GM23338 (cell line): ENCODE measurements around the gene TMEM38A. TPM values are rescaled to one million over a fixed set of nuclear protein-coding genes. Genes with fewer than 3 reads are reported as not detected.

ENCODE experiments used
- ATAC-seq: fragments of 200-7000 bp; cut with Tn5 transposase; 3 replicates; pipeline ENCODE4 v1.9.1; 2020
- DNase-seq: peaks from one replicate; pipeline ENCODE4 v3.0.0-alpha.2; 2015; ENCODE audit warnings: low spot score
- H2AFZ ChIP-seq: fragments of 200-600 bp; sonication (generic); 2 replicates; pipeline ENCODE4 v1.8.0; 2016; ENCODE audit warnings: antibody characterized with exemption, mild to moderate bottlenecking, moderate library complexity
- H3F3A ChIP-seq: fragments of 200-600 bp; sonication (generic); replicated peaks from 2 replicates; pipeline ENCODE4 v1.8.0; 2017; ENCODE audit warnings: antibody characterized with exemption, mixed run types, low read depth
- H3K27ac ChIP-seq: fragments of 200-600 bp; sonication (generic); 2 replicates; pipeline ENCODE4 v1.6.1; 2016; ENCODE audit warnings: low read depth
- H3K27me3 ChIP-seq: fragments of 200-600 bp; sonication (generic); 2 replicates; pipeline ENCODE4 v1.8.0; 2016; ENCODE audit warnings: mild to moderate bottlenecking, mixed run types, moderate library complexity; ENCODE audit not compliant: insufficient read depth
- H3K36me3 ChIP-seq: fragments of 200-600 bp; sonication (generic); 2 replicates; pipeline ENCODE4 v1.8.0; 2016; ENCODE audit warnings: mild to moderate bottlenecking; ENCODE audit not compliant: insufficient read depth
- H3K4me1 ChIP-seq: fragments of 200-600 bp; sonication (generic); 2 replicates; pipeline ENCODE4 v1.8.0; 2016; ENCODE audit warnings: mild to moderate bottlenecking, moderate library complexity; ENCODE audit not compliant: insufficient read depth
- H3K4me2 ChIP-seq: fragments of 200-600 bp; sonication (generic); 2 replicates; pipeline ENCODE4 v1.7.1; 2017; ENCODE audit warnings: mixed run types
- H3K4me3 ChIP-seq: fragments of 200-600 bp; sonication (generic); 2 replicates; pipeline ENCODE4 v1.6.1; 2016; ENCODE audit warnings: mixed run types
- H3K79me2 ChIP-seq: fragments of 200-600 bp; sonication (generic); replicated peaks from 2 replicates; pipeline ENCODE4 v1.8.0; 2017; ENCODE audit warnings: mild to moderate bottlenecking; ENCODE audit not compliant: insufficient read depth
- H3K9me2 ChIP-seq: fragments of 200-600 bp; sonication (generic); 2 replicates; pipeline ENCODE4 v1.8.0; 2017; ENCODE audit not compliant: insufficient read depth
- H4K20me1 ChIP-seq: fragments of 200-600 bp; sonication (generic); replicated peaks from 2 replicates; pipeline ENCODE4 v1.8.0; 2017; ENCODE audit warnings: mild to moderate bottlenecking; ENCODE audit not compliant: insufficient read depth
- H3K27ac Mint-ChIP-seq: 2 replicates; pipeline ENCODE4 v1.8.0; 2020; ENCODE audit warnings: inconsistent platforms, mild to moderate bottlenecking, moderate library complexity, mixed read lengths
- H3K27me3 Mint-ChIP-seq: 3 replicates; pipeline ENCODE4 v1.8.0; 2022; ENCODE audit warnings: low read depth, mild to moderate bottlenecking, moderate library complexity, mixed read lengths, inconsistent platforms; ENCODE audit not compliant: insufficient read depth, poor library complexity
- H3K36me3 Mint-ChIP-seq: 3 replicates; pipeline ENCODE4 v1.8.0; 2021; ENCODE audit warnings: low read depth, mild to moderate bottlenecking, inconsistent platforms, moderate library complexity, mixed read lengths
- H3K4me1 Mint-ChIP-seq: 3 replicates; pipeline ENCODE4 v1.8.0; 2020; ENCODE audit warnings: mild to moderate bottlenecking, inconsistent platforms, mixed read lengths
- H3K4me3 Mint-ChIP-seq: 3 replicates; pipeline ENCODE4 v1.8.0; 2021; ENCODE audit warnings: moderate library complexity, mild to moderate bottlenecking, inconsistent platforms, mixed read lengths
- H3K9me3 Mint-ChIP-seq: 3 replicates; pipeline ENCODE4 v1.8.0; 2020; ENCODE audit warnings: moderate library complexity, mild to moderate bottlenecking, inconsistent platforms, mixed read lengths
- CREB1 ChIP-seq: fragments of 250-450 bp; sonication (Bioruptor Pico); IDR thresholded peaks from 2 replicates; pipeline ENCODE4 v1.5.0; 2020; ENCODE audit warnings: low read depth, mild to moderate bottlenecking, moderate library complexity
- EZH2phosphoT487 ChIP-seq: fragments of 200-600 bp; sonication (generic); IDR thresholded peaks from one replicate; pipeline ENCODE4 v1.8.1; 2018; ENCODE audit warnings: antibody characterized with exemption; ENCODE audit not compliant: unreplicated experiment
- JUNB ChIP-seq: IDR thresholded peaks from one replicate; pipeline ENCODE4 v1.6.1; 2016; ENCODE audit warnings: antibody characterized with exemption; ENCODE audit not compliant: unreplicated experiment
- NANOG ChIP-seq: IDR thresholded peaks from 2 replicates; pipeline ENCODE4 v1.6.1; 2016; ENCODE audit warnings: antibody characterized with exemption, borderline replicate concordance
- REST ChIP-seq: IDR thresholded peaks from one replicate; pipeline ENCODE4 v1.6.1; 2018; ENCODE audit warnings: antibody characterized with exemption; ENCODE audit not compliant: unreplicated experiment
- STAT1 ChIP-seq: IDR thresholded peaks from one replicate; pipeline ENCODE4 v1.6.1; 2016; ENCODE audit warnings: antibody characterized with exemption; ENCODE audit not compliant: unreplicated experiment
- ZNF331 ChIP-seq: fragments of 250-450 bp; sonication (Bioruptor Pico); IDR thresholded peaks from 2 replicates; pipeline ENCODE4 v1.5.0; 2020; ENCODE audit warnings: low read depth, mild to moderate bottlenecking, moderate library complexity
- ZNF462 ChIP-seq: fragments of 250-450 bp; sonication (Bioruptor Pico); IDR thresholded peaks from 2 replicates; pipeline ENCODE4 v1.5.0; 2020; ENCODE audit warnings: mild to moderate bottlenecking, moderate library complexity
- polyA plus RNA-seq: library from polyadenylated mRNA; unstranded; fragments of >200 nt; fragmentation: Nextera tagmentation; extraction: Ambion mirVana; gene quantifications from 2 replicates; pipeline ENCODE4 v1.2.1, GENCODE V29; 2016
- total RNA-seq: library from RNA; depleted of rRNA; stranded (reverse); fragments of >200 nt; shearing (Covaris generic); gene quantifications from 2 replicates; pipeline ENCODE4 v1.2.3, GENCODE V29; 2014
- TF ChIP-seq, protein P1 (sequence below), 2 experiments: fragments of 200-600 bp in 1 of 2; sonication (generic) in 1 of 2; conservative IDR thresholded peaks; 2 replicates each; pipeline versions ENCODE4 v1.5.1 to v1.6.1; 2016 to 2017; ENCODE audit warnings: antibody characterized with exemption in 2 of 2, low read depth in 2 of 2, mild to moderate bottlenecking in 2 of 2, moderate library complexity in 1 of 2
- TF ChIP-seq, protein P2 (sequence below): IDR thresholded peaks from 2 replicates; pipeline ENCODE4 v1.6.1; 2016; ENCODE audit warnings: antibody characterized with exemption

Gene TMEM38A
- total and polyA plus RNA-seq, 2 experiments from 2014 or later = 5.9 to 14.1 TPM

DNA sequence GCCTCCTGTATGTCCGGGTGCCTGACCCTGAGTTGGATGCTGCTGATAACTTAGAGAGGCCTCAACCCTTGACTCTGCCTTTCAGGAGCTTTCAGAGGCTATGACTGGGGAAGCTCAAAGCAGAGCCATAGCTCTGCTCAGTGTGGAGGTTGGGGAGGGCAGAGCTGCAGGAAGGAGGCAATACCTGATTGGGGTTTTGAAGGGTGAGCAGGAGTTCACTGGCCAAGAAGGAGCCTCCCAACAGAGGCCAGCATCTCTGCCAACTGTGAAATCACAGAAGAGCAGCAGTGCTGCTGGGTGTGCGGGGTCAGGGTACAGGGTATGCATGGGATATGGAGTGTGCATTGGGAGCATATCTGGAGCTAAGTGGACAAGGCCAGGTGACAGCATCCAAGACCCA lies 21.6 kb downstream of the TMEM38A start:
- TF ChIP-seq, protein P1, sequence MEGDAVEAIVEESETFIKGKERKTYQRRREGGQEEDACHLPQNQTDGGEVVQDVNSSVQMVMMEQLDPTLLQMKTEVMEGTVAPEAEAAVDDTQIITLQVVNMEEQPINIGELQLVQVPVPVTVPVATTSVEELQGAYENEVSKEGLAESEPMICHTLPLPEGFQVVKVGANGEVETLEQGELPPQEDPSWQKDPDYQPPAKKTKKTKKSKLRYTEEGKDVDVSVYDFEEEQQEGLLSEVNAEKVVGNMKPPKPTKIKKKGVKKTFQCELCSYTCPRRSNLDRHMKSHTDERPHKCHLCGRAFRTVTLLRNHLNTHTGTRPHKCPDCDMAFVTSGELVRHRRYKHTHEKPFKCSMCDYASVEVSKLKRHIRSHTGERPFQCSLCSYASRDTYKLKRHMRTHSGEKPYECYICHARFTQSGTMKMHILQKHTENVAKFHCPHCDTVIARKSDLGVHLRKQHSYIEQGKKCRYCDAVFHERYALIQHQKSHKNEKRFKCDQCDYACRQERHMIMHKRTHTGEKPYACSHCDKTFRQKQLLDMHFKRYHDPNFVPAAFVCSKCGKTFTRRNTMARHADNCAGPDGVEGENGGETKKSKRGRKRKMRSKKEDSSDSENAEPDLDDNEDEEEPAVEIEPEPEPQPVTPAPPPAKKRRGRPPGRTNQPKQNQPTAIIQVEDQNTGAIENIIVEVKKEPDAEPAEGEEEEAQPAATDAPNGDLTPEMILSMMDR (conservative IDR thresholded peaks at IDR 0.05; ENCODE audit: low read depth in 2 of 2) = no peak
- TF ChIP-seq STAT1 (no peak), NANOG (no peak), ZNF462 (CRISPR knock-in tag) (no peak), CREB1 (CRISPR knock-in tag) (no peak), JUNB (no peak), ZNF331 (CRISPR knock-in tag) (no peak), REST (no peak), EZH2phosphoT487 (no peak)
- TF ChIP-seq, protein P2, sequence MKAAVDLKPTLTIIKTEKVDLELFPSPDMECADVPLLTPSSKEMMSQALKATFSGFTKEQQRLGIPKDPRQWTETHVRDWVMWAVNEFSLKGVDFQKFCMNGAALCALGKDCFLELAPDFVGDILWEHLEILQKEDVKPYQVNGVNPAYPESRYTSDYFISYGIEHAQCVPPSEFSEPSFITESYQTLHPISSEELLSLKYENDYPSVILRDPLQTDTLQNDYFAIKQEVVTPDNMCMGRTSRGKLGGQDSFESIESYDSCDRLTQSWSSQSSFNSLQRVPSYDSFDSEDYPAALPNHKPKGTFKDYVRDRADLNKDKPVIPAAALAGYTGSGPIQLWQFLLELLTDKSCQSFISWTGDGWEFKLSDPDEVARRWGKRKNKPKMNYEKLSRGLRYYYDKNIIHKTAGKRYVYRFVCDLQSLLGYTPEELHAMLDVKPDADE = no peak
- H3K9me3 Mint-ChIP-seq = no peaks in the 10 kb centered on the region; the same call in 2 of the 3 replicates

More for the DNA sequence above, 21.6 kb downstream of the TMEM38A start:
- Histone ChIP-seq H3K4me3 (no peak overlapping the region), H3K27ac (no peak overlapping the region), H3K27me3 (no peaks in the 10 kb centered on the region), H3K9me2 (no peaks in the 10 kb centered on the region), H3K4me1 (no peaks in the 10 kb centered on the region), H3K4me2 (no peak overlapping the region), H4K20me1 (no peaks in the 10 kb centered on the region), H3K36me3 (peaks cover 7% of the 10 kb centered on the region), H3K79me2 (no peaks in the 10 kb centered on the region), H3F3A (no peaks in the 10 kb centered on the region), H2AFZ (no peak overlapping the region)
- no peaks in the 10 kb centered on the region for H3K27me3 Mint-ChIP-seq
- H3K36me3 Mint-ChIP-seq = peaks cover 22% of the 10 kb centered on the region
- ATAC-seq (no peak), DNase-seq (no peak)
- H3K4me3 Mint-ChIP-seq = no peak overlapping the region
- H3K4me1 Mint-ChIP-seq = no peaks in the 10 kb centered on the region
- H3K27ac Mint-ChIP-seq = no peak overlapping the region
